Ishikawa (cell line): ENCODE measurements around the gene SMAD3.

ENCODE experiments used
- CEBPB ChIP-seq: IDR thresholded peaks from 2 replicates; pipeline ENCODE4 v1.6.1; 2012
- CREB1 ChIP-seq: IDR thresholded peaks from 2 replicates; pipeline ENCODE4 v1.6.1; 2012; ENCODE audit warnings: low read depth
- EGR1 ChIP-seq: IDR thresholded peaks from 2 replicates; pipeline ENCODE4 v1.6.1; 2012
- EP300 ChIP-seq: IDR thresholded peaks from 2 replicates; pipeline ENCODE4 v1.6.1; 2012; ENCODE audit warnings: borderline replicate concordance
- FOXM1 ChIP-seq: IDR thresholded peaks from 2 replicates; pipeline ENCODE4 v1.6.1; 2012; ENCODE audit warnings: low read depth, borderline replicate concordance
- MAX ChIP-seq: IDR thresholded peaks from 2 replicates; pipeline ENCODE4 v1.6.1; 2012
- NFIC ChIP-seq: IDR thresholded peaks from 2 replicates; pipeline ENCODE4 v1.6.1; 2012
- RAD21 ChIP-seq: IDR thresholded peaks from 2 replicates; pipeline ENCODE4 v1.6.1; 2012; ENCODE audit warnings: low read depth
- REST ChIP-seq: IDR thresholded peaks from 2 replicates; pipeline ENCODE4 v1.6.1; 2012; ENCODE audit warnings: low read depth, mild to moderate bottlenecking
- TAF1 ChIP-seq: IDR thresholded peaks from 2 replicates; pipeline ENCODE4 v1.6.1; 2012; ENCODE audit warnings: low read depth, mild to moderate bottlenecking
- TCF12 ChIP-seq: IDR thresholded peaks from 2 replicates; pipeline ENCODE4 v1.6.1; 2012; ENCODE audit warnings: low read depth
- TEAD4 ChIP-seq: IDR thresholded peaks from 2 replicates; pipeline ENCODE4 v1.6.1; 2012
- USF1 ChIP-seq: IDR thresholded peaks from 2 replicates; pipeline ENCODE4 v1.6.1; 2012
- YY1 ChIP-seq: IDR thresholded peaks from 2 replicates; pipeline ENCODE4 v1.6.1; 2012; ENCODE audit warnings: low read depth
- ZBTB7A ChIP-seq: IDR thresholded peaks from 2 replicates; pipeline ENCODE4 v1.6.1; 2012; ENCODE audit warnings: low read depth

Gene SMAD3

GRCh38 chr15:67138891-67139855, 73.8 kb downstream of the SMAD3 start:
- no peak for TF ChIP-seq REST
- TF ChIP-seq CEBPB, result no peak
- TF ChIP-seq TAF1, result no peak
- no peak for TF ChIP-seq RAD21
- no peak for TF ChIP-seq ZBTB7A
- TF ChIP-seq TCF12, result no peak
- TF ChIP-seq NFIC, result no peak
- no peak for TF ChIP-seq CREB1
- no peak for TF ChIP-seq EP300
- no peak for TF ChIP-seq FOXM1

- no peak for TF ChIP-seq USF1
- no peak for TF ChIP-seq CREB1
- TF ChIP-seq ZBTB7A, result no peak
- TF ChIP-seq TAF1, result no peak
- TF ChIP-seq YY1, result no peak
- TF ChIP-seq RAD21, result no peak
- no peak for TF ChIP-seq TEAD4
- no peak for TF ChIP-seq REST
- no peak for TF ChIP-seq TCF12
- TF ChIP-seq MAX, result no peak
- TF ChIP-seq EGR1, result no peak
- no peak for TF ChIP-seq FOXM1
Measured at GRCh38 chr15:67140078-67140833, 74.9 kb downstream of the SMAD3 start.

GRCh38 chr15:67142092-67142766, 76.8 kb downstream of the SMAD3 start:
- TF ChIP-seq CEBPB (no peak), EGR1 (no peak), REST (no peak), ZBTB7A (no peak), NFIC (no peak), USF1 (no peak), MAX (no peak), TCF12 (no peak), FOXM1 (no peak), TAF1 (no peak), TEAD4 (no peak)

GRCh38 chr15:67142767-67143100, 77.3 kb downstream of the SMAD3 start:
- TF ChIP-seq RAD21, result no peak
- no peak for TF ChIP-seq USF1
- no peak for TF ChIP-seq CREB1
- TF ChIP-seq EGR1, result no peak
- no peak for TF ChIP-seq ZBTB7A
- TF ChIP-seq MAX, result no peak
- TF ChIP-seq REST, result no peak
- TF ChIP-seq FOXM1, result no peak
- TF ChIP-seq TCF12, result no peak
- no peak for TF ChIP-seq YY1
- TF ChIP-seq CEBPB, result no peak
- no peak for TF ChIP-seq EP300
- no peak for TF ChIP-seq TAF1
- no peak for TF ChIP-seq TEAD4
- no peak for TF ChIP-seq NFIC
